K562 (cell line): ENCODE results near the gene MDC1. TPM values are rescaled to one million over a fixed set of nuclear protein-coding genes. Genes with fewer than 3 reads are reported as not detected.

Experiments used
- ATAC-seq: fragments of 200-7000 bp; cut with Tn5 transposase; 3 replicates; pipeline ENCODE4 v1.9.1; 2020; ENCODE audit warnings: moderate library complexity
- BruUV-seq: library from RNA; stranded (reverse); fragments of 400-500 nt; replicated peaks from 2 replicates; lab custom pipeline; 2021; lab: Mats Ljungman, UMichigan
- CTCF ChIA-PET: fragments of 300-600 bp; formaldehyde crosslinking; extraction: SDS; loops from one replicate; lab custom pipeline; 2021; ENCODE audit warnings: low intra/inter-chr PET ratio; lab: Yijun Ruan, JAX
- POLR2A ChIA-PET: fragments of 300-600, 350-650 bp; sonication (Branson Sonifier 250); formaldehyde crosslinking; extraction: SDS; loops from one replicate; lab custom pipeline; 2021; ENCODE audit warnings: antibody characterized with exemption, inconsistent platforms; lab: Yijun Ruan, JAX
- DNase-seq, 4 experiments: peaks; one replicate each; pipeline versions ENCODE4 v3.0.0 to v3.0.0-alpha.2; 2011 to 2018; ENCODE audit warnings: low spot score in 3 of 4, mixed read lengths in 3 of 4; ENCODE audit errors: extremely low read depth in 1 of 4
- FAIRE-seq: peaks from 2 replicates; lab custom pipeline; 2011; peaks lifted over from hg19 to GRCh38; lab: Jason Lieb, UNC
- H2AFZ ChIP-seq: 2 replicates; pipeline ENCODE4 v1.6.0; 2011; ENCODE audit warnings: low read depth, low read length, control low read depth, inconsistent platforms
- H3K27ac ChIP-seq: fragments of 200-600 bp; 3 replicates; pipeline ENCODE4 v1.8.0; 2011; ENCODE audit warnings: low read depth, mild to moderate bottlenecking, control low read depth, inconsistent platforms, low read length, moderate library complexity, mixed read lengths; ENCODE audit errors: extremely low read depth
- H3K27me3 ChIP-seq, 2 experiments: fragments of 300-600 bp in 1 of 2; 2 replicates in 1 of 2; 3 replicates in 1 of 2; pipeline versions ENCODE4 v1.6.0 to v1.8.0; 2011; ENCODE audit warnings: inconsistent platforms in 2 of 2, low read length in 2 of 2, mild to moderate bottlenecking in 1 of 2, mixed read lengths in 1 of 2, moderate library complexity in 1 of 2; ENCODE audit not compliant: control insufficient read depth in 2 of 2, insufficient read depth in 2 of 2
- H3K36me3 ChIP-seq: fragments of 300-600 bp; 3 replicates; pipeline ENCODE4 v1.8.0; 2011; ENCODE audit warnings: mild to moderate bottlenecking, low read length, inconsistent platforms; ENCODE audit not compliant: control insufficient read depth, insufficient read depth
- H3K4me1 ChIP-seq, 2 experiments: fragments of 200-600 bp in 1 of 2; replicated peaks in 1 of 2; 2 replicates in 1 of 2; 3 replicates in 1 of 2; pipeline versions ENCODE4 v1.5.1 to v1.8.0; 2011; ENCODE audit warnings: inconsistent platforms in 2 of 2, low read length in 2 of 2, mild to moderate bottlenecking in 1 of 2, mixed read lengths in 1 of 2, moderate library complexity in 1 of 2; ENCODE audit not compliant: control insufficient read depth in 2 of 2, insufficient read depth in 2 of 2
- H3K4me2 ChIP-seq: 2 replicates; pipeline ENCODE4 v1.6.1; 2011; ENCODE audit warnings: low read length, control low read depth, inconsistent platforms, mixed read lengths; ENCODE audit not compliant: insufficient read depth
- H3K4me3 ChIP-seq: fragments of 200-600 bp; sonication (generic), shearing (Covaris generic); 2 replicates; pipeline ENCODE4 v1.5.1; 2016; ENCODE audit warnings: control low read depth, inconsistent platforms
- H3K79me2 ChIP-seq: fragments of 200-600 bp; 3 replicates; pipeline ENCODE4 v1.8.0; 2011; ENCODE audit warnings: low read length, inconsistent platforms; ENCODE audit not compliant: control insufficient read depth, insufficient read depth
- H3K9ac ChIP-seq, 2 experiments: 2 replicates each; pipeline versions ENCODE4 v1.6.0 to v1.6.1; 2011; ENCODE audit warnings: low read depth in 2 of 2, low read length in 2 of 2, control low read depth in 1 of 2, inconsistent platforms in 1 of 2, mild to moderate bottlenecking in 1 of 2, mixed read lengths in 1 of 2; ENCODE audit not compliant: insufficient read depth in 1 of 2
- H3K9me1 ChIP-seq: one replicate; pipeline ENCODE4 v1.6.0; 2011; ENCODE audit warnings: inconsistent platforms, mild to moderate bottlenecking, low read length, moderate library complexity; ENCODE audit not compliant: control insufficient read depth, insufficient read depth
- H3K9me3 ChIP-seq: replicated peaks from 2 replicates; pipeline ENCODE4 v1.5.1; 2011; ENCODE audit warnings: low read depth, low read length, inconsistent platforms; ENCODE audit not compliant: control insufficient read depth, insufficient read depth
- H4K20me1 ChIP-seq: replicated peaks from 2 replicates; pipeline ENCODE4 v1.6.1; 2011; ENCODE audit warnings: low read length, inconsistent platforms, mixed read lengths; ENCODE audit not compliant: control insufficient read depth, insufficient read depth
- ARID3B ChIP-seq: fragments of 250-450 bp; sonication (Bioruptor Pico); IDR thresholded peaks from 2 replicates; pipeline ENCODE4 v1.4.0; 2020; ENCODE audit warnings: borderline replicate concordance
- BRF1 ChIP-seq: IDR thresholded peaks from 3 replicates; pipeline ENCODE4 v1.6.1; 2011; ENCODE audit warnings: borderline replicate concordance, mild to moderate bottlenecking; ENCODE audit not compliant: insufficient read length; ENCODE audit errors: extremely low read depth
- CC2D1A ChIP-seq: fragments of 450-650 bp; IDR thresholded peaks from 2 replicates; pipeline ENCODE4 v1.6.1; 2017; ENCODE audit warnings: mild to moderate bottlenecking
- ELK1 ChIP-seq: sonication (generic); formaldehyde crosslinking; IDR thresholded peaks from 2 replicates; pipeline ENCODE4 v1.8.1; 2022; ENCODE audit warnings: missing genetic modification reagents
- ETV5 ChIP-seq: sonication (generic); formaldehyde crosslinking; IDR thresholded peaks from 2 replicates; pipeline ENCODE4 v1.4.0; 2020; ENCODE audit warnings: low read depth, mild to moderate bottlenecking, missing genetic modification reagents
- FOXA1 ChIP-seq: fragments of 450-650 bp; IDR thresholded peaks from 2 replicates; pipeline ENCODE4 v1.6.1; 2016; ENCODE audit warnings: mild to moderate bottlenecking, borderline replicate concordance
- KLF13 ChIP-seq: fragments of 450-650 bp; IDR thresholded peaks from 2 replicates; pipeline ENCODE4 v1.6.1; 2016; ENCODE audit warnings: missing genetic modification characterization, low read depth, mild to moderate bottlenecking, missing compliant biosample characterization, moderate library complexity, borderline replicate concordance
- PCBP2 ChIP-seq: fragments of 200-400 bp; formaldehyde crosslinking; IDR thresholded peaks from 2 replicates; pipeline ENCODE4 v1.6.1; 2018; ENCODE audit warnings: low read length, low read depth, mild to moderate bottlenecking, moderate library complexity; ENCODE audit not compliant: poor library complexity, severe bottlenecking
- PRPF4 ChIP-seq: fragments of 200-400 bp; formaldehyde crosslinking; IDR thresholded peaks from one replicate; pipeline ENCODE4 v1.6.1; 2017; ENCODE audit warnings: low read length, low read depth, mild to moderate bottlenecking; ENCODE audit not compliant: insufficient read depth, poor library complexity, severe bottlenecking
- RHOXF2B ChIP-seq: fragments of 250-450 bp; sonication (Bioruptor Pico); conservative IDR thresholded peaks from 2 replicates; pipeline ENCODE4 v1.5.1; 2021
- TCF7 ChIP-seq: sonication (generic); IDR thresholded peaks from 2 replicates; pipeline ENCODE4 v1.6.1; 2016; ENCODE audit warnings: antibody characterized with exemption, borderline replicate concordance
- YBX1 ChIP-seq: fragments of 450-650 bp; IDR thresholded peaks from 2 replicates; pipeline ENCODE4 v1.7.1; 2016; ENCODE audit warnings: mild to moderate bottlenecking
- ZFPM2 ChIP-seq: fragments of 250-450 bp; sonication (Bioruptor Pico); IDR thresholded peaks from 2 replicates; pipeline ENCODE4 v1.5.1; 2022; ENCODE audit warnings: mild to moderate bottlenecking
- ZNF583 ChIP-seq: fragments of 250-450 bp; sonication (Bioruptor Pico); IDR thresholded peaks from 2 replicates; pipeline ENCODE4 v1.4.0; 2020
- ZNF589 ChIP-seq: fragments of 200-800 bp; sonication (Bioruptor generic); IDR thresholded peaks from 2 replicates; pipeline ENCODE4 v1.6.1; 2016; ENCODE audit warnings: low read depth, missing genetic modification characterization, missing compliant biosample characterization
- WGBS: fragments of 100-300 bp; shearing (Covaris generic); methylation state at CpG from one replicate; pipeline ENCODE4 v1.1.6; 2016; ENCODE audit warnings: low coverage, mixed read lengths; ENCODE audit not compliant: insufficient coverage; ENCODE audit errors: missing lambda C conversion rate; 5-methylcytosine and 5-hydroxymethylcytosine counted together
- in situ Hi-C: fragments of 300-500 bp; cut with MboI; formaldehyde crosslinking; loops from 4 replicates; pipeline ENCODE4 v1.15.0; 2018; ENCODE audit warnings: inconsistent platforms, mixed read lengths
- intact Hi-C: fragments of 100-400 bp; cut with micrococcal nuclease; formaldehyde crosslinking; loops from 2 replicates; pipeline ENCODE4 v1.14.2; 2022
- polyA plus RNA-seq, 8 experiments: library from polyadenylated mRNA; depleted of rRNA in 4 of 8; stranded (reverse) in 5 of 8; unstranded in 3 of 8; fragments of >200 nt; fragmentation: Nextera tagmentation in 2 of 8; fragmentation: Illumina TruSeq in 1 of 8; extraction: Ambion mirVana in 2 of 8; extraction: Trizol in 1 of 8; gene quantifications; 2 replicates each; pipeline versions ENCODE4 v1.2.1 to v1.2.3, GENCODE V29; 2011 to 2014; ENCODE audit warnings: inconsistent platforms in 1 of 8, missing spikeins in 1 of 8
- total RNA-seq, 7 experiments: library from RNA; depleted of rRNA in 6 of 7; stranded (reverse); fragments of >200 nt in 6 of 7; fragmentation: Illumina TruSeq in 2 of 7; extraction: Trizol in 2 of 7; gene quantifications; 2 replicates each; pipeline versions ENCODE4 v1.2.1 to v1.2.3, GENCODE V29; 2011 to 2021; ENCODE audit warnings: low replicate concordance in 1 of 7
- TF ChIP-seq, protein P1 (sequence below): sonication (generic); formaldehyde crosslinking; IDR thresholded peaks from 2 replicates; pipeline ENCODE4 v1.8.0; 2022; ENCODE audit warnings: missing genetic modification reagents, mild to moderate bottlenecking, borderline replicate concordance

The MDC1 gene
- total and polyA plus RNA-seq, 9 of the 15 experiments (the other 6 are each of a cell fraction or from before 2014, with no cell fraction given) = 8.2 to 114 (median 20.0) TPM

DNA sequence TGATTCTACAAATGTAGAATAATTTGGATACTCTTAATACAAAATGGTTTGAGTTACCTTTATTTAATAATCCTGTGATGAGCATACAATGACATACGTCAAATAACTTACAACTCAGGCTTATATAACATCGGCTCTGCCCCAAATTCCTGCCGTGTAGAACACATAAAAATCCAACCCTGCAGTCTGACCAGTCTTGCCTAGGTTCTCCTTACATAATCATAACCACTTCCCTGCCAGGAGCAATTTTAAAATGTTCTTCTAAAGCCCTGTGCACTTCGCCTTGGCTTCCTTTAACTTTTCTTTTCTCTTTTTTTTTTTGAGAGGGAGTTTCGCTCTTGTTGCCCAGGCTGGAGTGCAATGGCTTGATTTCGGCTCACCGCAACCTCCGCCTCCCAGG is 43.5 kb upstream of the MDC1 start:
- Histone ChIP-seq H3K27me3 (no peaks in the 10 kb centered on the region), H4K20me1 (no peaks in the 10 kb centered on the region), H3K9me3 (no peaks in the 10 kb centered on the region), H3K4me1 (peaks cover 7 to 16% of the 10 kb centered on the region in 2 experiments; a peak in 4 of 5 replicates), H2AFZ (no peak overlapping the region), H3K9me1 (no peaks in the 10 kb centered on the region), H3K4me3 (no peak overlapping the region), H3K9ac (no peak overlapping the region), H3K4me2 (no peak overlapping the region), H3K27ac (no peak overlapping the region), H3K36me3 (no peaks in the 10 kb centered on the region), H3K79me2 (no peaks in the 10 kb centered on the region)
- POLR2A ChIA-PET = interaction anchor here (0.8 to 1.0 kb wide), 3 partner anchors 12 to 17 kb away, joined by 3 to 4 read pairs (median 4); no protein-coding TSS in a partner anchor
- no peak for DNase-seq
- WGBS = 62% methylated on average over 5 of the region's 8 CpGs
- CTCF ChIA-PET = no interaction called here
- BruUV-seq = no TSS peak
- FAIRE-seq = no peak
- TF ChIP-seq CC2D1A (no peak), RHOXF2B (CRISPR knock-in tag) (no peak), PRPF4 (no peak), ARID3B (CRISPR knock-in tag) (no peak), BRF1 (no peak), FOXA1 (no peak), ZNF589 (CRISPR knock-in tag) (no peak), ZNF583 (CRISPR knock-in tag) (no peak), ETV5 (CRISPR knock-in tag) (no peak), ELK1 (CRISPR knock-in tag) (no peak), KLF13 (tag) (no peak), TCF7 (no peak), ZFPM2 (no peak), PCBP2 (no peak), YBX1 (no peak)
- TF ChIP-seq, protein P1, sequence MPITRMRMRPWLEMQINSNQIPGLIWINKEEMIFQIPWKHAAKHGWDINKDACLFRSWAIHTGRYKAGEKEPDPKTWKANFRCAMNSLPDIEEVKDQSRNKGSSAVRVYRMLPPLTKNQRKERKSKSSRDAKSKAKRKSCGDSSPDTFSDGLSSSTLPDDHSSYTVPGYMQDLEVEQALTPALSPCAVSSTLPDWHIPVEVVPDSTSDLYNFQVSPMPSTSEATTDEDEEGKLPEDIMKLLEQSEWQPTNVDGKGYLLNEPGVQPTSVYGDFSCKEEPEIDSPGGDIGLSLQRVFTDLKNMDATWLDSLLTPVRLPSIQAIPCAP (CRISPR knock-in tag) = no peak
- intact Hi-C loops (no loop called here), in situ Hi-C loops (no loop called here)
- ATAC-seq = no peak
